ENCODE data around the gene SFRP4. TPM values are rescaled to one million over a fixed set of nuclear protein-coding genes. Genes with fewer than 3 reads are reported as not detected.

Gene SFRP4
- total RNA-seq, 1 donor from 2014 or later = 6.4 TPM

DNA sequence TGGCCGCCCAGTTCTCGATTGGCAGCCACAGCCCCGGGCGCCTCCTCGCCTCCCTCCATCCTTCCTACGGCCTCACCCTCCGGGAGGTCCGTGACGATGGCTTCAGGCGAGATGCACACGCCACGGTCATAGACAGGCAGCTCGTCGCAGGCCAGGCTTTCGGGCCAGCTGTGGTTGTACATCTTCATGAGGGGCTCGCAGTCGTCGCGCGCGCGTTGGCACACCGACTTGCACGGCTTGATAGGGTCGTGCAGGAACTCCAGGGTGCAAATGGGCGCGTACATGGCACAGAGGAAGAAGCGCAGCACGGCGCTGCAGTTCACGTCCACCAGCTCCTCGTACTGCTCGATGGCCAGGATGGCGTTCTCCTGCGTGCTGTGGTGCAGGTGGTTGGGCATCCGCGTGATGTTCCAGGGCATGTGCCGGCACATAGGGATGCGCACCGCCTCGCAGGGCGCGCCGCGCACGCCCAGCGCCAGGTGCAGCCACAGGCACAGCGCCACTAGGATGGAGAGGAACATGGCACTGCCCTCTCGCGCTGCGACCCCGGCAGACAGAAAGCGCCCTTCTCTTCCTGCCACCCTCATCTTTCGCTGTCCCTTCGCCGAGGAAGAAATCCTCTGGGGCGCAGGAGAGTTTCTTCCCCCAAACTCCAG is 472 bp downstream of the SFRP4 start:
- H3K4me1 Mint-ChIP-seq = peaks cover 47% of the 10 kb centered on the region
- peak in 1 of 2 experiments; percentile 45 for DNase-seq (ENCODE audit: low spot score in 2 of 2, unreplicated experiment in 2 of 2)
- no peak for TF ChIP-seq CTCF (IDR thresholded peaks at IDR 0.05; ENCODE audit: unreplicated experiment)
- peak overlapping the region; percentile 73 for H3K4me3 Mint-ChIP-seq
- peaks cover 57% of the 10 kb centered on the region for H3K27me3 Mint-ChIP-seq (ENCODE audit: low read depth)
- no peaks in the 10 kb centered on the region for H3K9me3 Mint-ChIP-seq
- H3K27ac Mint-ChIP-seq = peak overlapping the region; percentile 47
- no peaks in the 10 kb centered on the region for H3K36me3 Mint-ChIP-seq

DNA sequence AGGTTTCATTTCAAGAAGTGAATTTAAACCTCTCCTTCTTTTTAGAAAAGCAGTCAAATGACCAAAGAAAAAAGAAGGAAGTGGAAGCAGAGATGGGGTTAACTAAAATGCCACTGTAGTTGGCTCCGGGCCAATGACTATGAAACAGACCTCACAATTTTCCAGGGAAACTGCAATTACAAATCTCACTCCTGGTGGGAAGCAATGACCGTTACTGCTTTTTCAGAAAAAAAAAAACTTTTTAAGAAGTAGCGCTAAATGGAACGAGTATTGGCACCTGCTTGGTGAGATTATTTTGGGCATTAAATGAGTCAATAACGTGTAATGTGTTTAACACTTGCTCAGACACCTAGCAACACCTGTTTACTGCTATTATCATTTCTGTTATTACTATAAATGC is 1.2 kb downstream of the SFRP4 start:
- H3K4me3 Mint-ChIP-seq = peak overlapping the region; percentile 73
- DNase-seq (ENCODE audit: low spot score in 2 of 2, unreplicated experiment in 2 of 2) = no peak
- no peak for TF ChIP-seq CTCF (IDR thresholded peaks at IDR 0.05; ENCODE audit: unreplicated experiment)
- no peaks in the 10 kb centered on the region for H3K36me3 Mint-ChIP-seq
- H3K27me3 Mint-ChIP-seq (ENCODE audit: low read depth) = peaks cover 55% of the 10 kb centered on the region
- no peaks in the 10 kb centered on the region for H3K9me3 Mint-ChIP-seq
- peak overlapping the region; percentile 31 for H3K27ac Mint-ChIP-seq
- peaks cover 46% of the 10 kb centered on the region for H3K4me1 Mint-ChIP-seq

DNA sequence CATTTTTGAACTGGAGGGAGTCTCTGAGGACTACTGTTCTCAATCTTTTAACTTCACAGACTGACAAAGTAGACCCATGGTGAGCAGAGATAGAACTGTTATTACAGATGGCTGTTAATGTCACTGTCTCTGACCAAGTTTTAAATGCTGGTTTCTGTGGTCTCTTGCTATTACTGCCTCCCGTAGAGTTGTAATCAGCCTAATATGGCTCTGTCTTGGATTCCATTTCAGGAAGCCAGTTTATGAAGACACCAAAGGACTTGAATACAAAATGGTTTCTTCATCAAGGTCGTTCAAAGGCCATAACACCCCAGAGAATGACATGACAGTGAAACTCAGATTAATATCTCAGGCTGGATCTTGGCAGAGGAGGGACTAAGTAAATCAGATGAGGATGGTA is 3.9 kb downstream of the SFRP4 start:
- H3K4me1 Mint-ChIP-seq = peaks cover 46% of the 10 kb centered on the region
- DNase-seq (ENCODE audit: low spot score in 2 of 2, unreplicated experiment in 2 of 2) = no peak
- no peak overlapping the region for H3K4me3 Mint-ChIP-seq
- H3K27ac Mint-ChIP-seq = no peak overlapping the region
- H3K36me3 Mint-ChIP-seq = no peaks in the 10 kb centered on the region
- peaks cover 29% of the 10 kb centered on the region for H3K27me3 Mint-ChIP-seq (ENCODE audit: low read depth)
- no peak for TF ChIP-seq CTCF (IDR thresholded peaks at IDR 0.05; ENCODE audit: unreplicated experiment)
- H3K9me3 Mint-ChIP-seq = no peaks in the 10 kb centered on the region

- TF ChIP-seq CTCF (IDR thresholded peaks at IDR 0.05; ENCODE audit: unreplicated experiment) = no peak
- Mint-ChIP-seq H3K4me3 (no peak overlapping the region), H3K9me3 (no peaks in the 10 kb centered on the region), H3K27ac (no peak overlapping the region), H3K27me3 (ENCODE audit: low read depth) (no peaks in the 10 kb centered on the region), H3K36me3 (no peaks in the 10 kb centered on the region), H3K4me1 (peaks cover 15% of the 10 kb centered on the region)
- DNase-seq (ENCODE audit: low spot score in 2 of 2, unreplicated experiment in 2 of 2) = no peak
Measured at GRCh38 chr7:37908221-37908788, 8.3 kb downstream of the SFRP4 start.

DNA sequence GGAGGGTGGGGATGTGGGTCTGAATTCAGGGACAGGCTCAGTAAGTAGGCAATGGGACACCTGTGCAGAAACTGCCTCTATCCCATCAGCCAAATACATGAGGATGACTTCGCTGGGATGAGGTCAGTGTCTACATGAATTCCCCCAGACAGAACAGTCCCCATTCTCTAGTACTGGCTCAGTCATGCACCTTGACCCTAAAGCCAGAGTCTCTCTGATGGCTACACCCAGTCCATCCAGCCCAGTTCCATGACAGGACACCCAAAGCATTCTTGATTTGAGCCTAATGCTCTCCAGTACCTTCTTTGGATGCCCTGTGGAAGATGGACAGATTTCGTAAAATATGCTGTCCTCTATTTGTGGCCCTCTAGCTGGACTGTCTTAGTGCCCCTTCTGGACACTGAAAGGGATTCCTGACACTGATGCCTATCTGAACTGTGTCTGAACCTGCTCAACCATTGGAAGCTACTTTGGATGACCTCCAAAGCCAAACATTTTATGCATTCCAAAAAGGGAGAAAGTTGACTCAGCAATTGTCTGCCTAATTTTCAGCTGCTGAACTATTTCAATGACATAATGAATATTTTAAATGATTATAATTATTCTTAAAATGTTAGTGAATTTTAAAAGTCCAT is 14.6 kb downstream of the SFRP4 start:
- Mint-ChIP-seq H3K27me3 (ENCODE audit: low read depth) (no peaks in the 10 kb centered on the region), H3K9me3 (peaks cover 3% of the 10 kb centered on the region), H3K36me3 (no peaks in the 10 kb centered on the region), H3K27ac (peak overlapping the region; percentile 80), H3K4me3 (no peak overlapping the region), H3K4me1 (peaks cover 29% of the 10 kb centered on the region)
- no peak for TF ChIP-seq CTCF (IDR thresholded peaks at IDR 0.05; ENCODE audit: unreplicated experiment)
- DNase-seq (ENCODE audit: low spot score in 2 of 2, unreplicated experiment in 2 of 2) = no peak
